Right lung (tissue), 10 donors: ENCODE data around the gene POLR1D. TPM values are rescaled to one million over a fixed set of nuclear protein-coding genes. Genes with fewer than 3 reads are reported as not detected.

ENCODE experiments used
- DNase-seq, 2 donors: peaks; one replicate each; pipeline ENCODE4 v3.0.0-alpha.2; 2013
- long read RNA-seq, 8 donors: transcript quantifications; one replicate each; lab custom pipeline, GENCODE V29; 2026
- polyA plus RNA-seq, 5 donors: library from polyadenylated mRNA; unstranded; fragments of 120-200 nt; gene quantifications; one replicate each; pipeline versions ENCODE4 v1.2.1 to v1.2.3, GENCODE V29; 2013; ENCODE audit warnings: inconsistent platforms in 1 of 5, low replicate concordance in 1 of 5; ENCODE audit not compliant: insufficient read length in 5 of 5, insufficient read depth in 1 of 5

Gene POLR1D
- 100 to 1,000 TPM; 132 to 161 (median 155) TPM for polyA plus RNA-seq
- long read RNA-seq, donor 1, transcript POLR1D-211 (1 exons, 1,634 nt): minor isoform, 8 of 148 reads
- long read RNA-seq, donor 1, transcript POLR1D-201 (2 exons, 1,166 nt): major isoform, 69 of 148 reads
- long read RNA-seq, donor 1, transcript POLR1D-205 (2 exons, 1,021 nt): minor isoform, 5 of 148 reads
- long read RNA-seq, donor 1, transcript POLR1D-203 (3 exons, 2,036 nt): minor isoform, 37 of 148 reads
- long read RNA-seq, donor 1, partial matches to known transcripts: 22 of 148 reads
- long read RNA-seq, donor 1, other reads (novel, unspliced or antisense): 0 of 148 reads
- long read RNA-seq, donor 2, transcript POLR1D-201 (2 exons, 1,166 nt): major isoform, 33 of 57 reads
- long read RNA-seq, donor 2, transcript POLR1D-203 (3 exons, 2,036 nt): minor isoform, 23 of 57 reads
- long read RNA-seq, donor 2, partial matches to known transcripts: 0 of 57 reads
- long read RNA-seq, donor 2, other reads (novel, unspliced or antisense): 0 of 57 reads
- long read RNA-seq, donor 3, full-length matches to known transcripts: 64 of 64 reads
- long read RNA-seq, donor 3, partial matches to known transcripts: 0 of 64 reads
- long read RNA-seq, donor 3, other reads (novel, unspliced or antisense): 0 of 64 reads
- long read RNA-seq, donor 4, transcript POLR1D-211 (1 exons, 1,634 nt): minor isoform, 8 of 74 reads
- long read RNA-seq, donor 4, transcript POLR1D-201 (2 exons, 1,166 nt): major isoform, 29 of 74 reads
- long read RNA-seq, donor 4, transcript POLR1D-203 (3 exons, 2,036 nt): minor isoform, 24 of 74 reads
- long read RNA-seq, donor 4, partial matches to known transcripts: 11 of 74 reads
- long read RNA-seq, donor 4, other reads (novel, unspliced or antisense): 0 of 74 reads
- long read RNA-seq, donor 5, transcript POLR1D-201 (2 exons, 1,166 nt): major isoform, 49 of 102 reads
- long read RNA-seq, donor 5, transcript POLR1D-211 (1 exons, 1,634 nt): minor isoform, 10 of 102 reads
- long read RNA-seq, donor 5, transcript POLR1D-203 (3 exons, 2,036 nt): minor isoform, 31 of 102 reads
- long read RNA-seq, donor 5, partial matches to known transcripts: 0 of 102 reads
- long read RNA-seq, donor 5, other reads (novel, unspliced or antisense): 5 of 102 reads
- long read RNA-seq, donor 6, transcript POLR1D-201 (2 exons, 1,166 nt): major isoform, 30 of 79 reads
- long read RNA-seq, donor 6, transcript POLR1D-203 (3 exons, 2,036 nt): minor isoform, 28 of 79 reads
- long read RNA-seq, donor 6, transcript POLR1D-205 (2 exons, 1,021 nt): minor isoform, 5 of 79 reads
- long read RNA-seq, donor 6, partial matches to known transcripts: 5 of 79 reads
- long read RNA-seq, donor 6, other reads (novel, unspliced or antisense): 0 of 79 reads
- long read RNA-seq, donor 7, transcript POLR1D-203 (3 exons, 2,036 nt): major isoform, 11 of 23 reads
- long read RNA-seq, donor 7, transcript POLR1D-201 (2 exons, 1,166 nt): minor isoform, 6 of 23 reads
- long read RNA-seq, donor 7, partial matches to known transcripts: 0 of 23 reads
- long read RNA-seq, donor 7, other reads (novel, unspliced or antisense): 0 of 23 reads
- long read RNA-seq, donor 8, transcript POLR1D-201 (2 exons, 1,166 nt): major isoform, 16 of 32 reads
- long read RNA-seq, donor 8, transcript POLR1D-203 (3 exons, 2,036 nt): minor isoform, 11 of 32 reads
- long read RNA-seq, donor 8, partial matches to known transcripts: 0 of 32 reads
- long read RNA-seq, donor 8, other reads (novel, unspliced or antisense): 0 of 32 reads

GRCh38 chr13:27621366-27622101 is at the start of gene POLR1D:
Gene POLR1D (plus strand): TSS chr13:27621892. CDS start chr13:27621984, 92 bp downstream.
- peak; percentile 78 to 81 for DNase-seq

GRCh38 chr13:27572234-27572901 is 49.3 kb upstream of the POLR1D start:
- no peak for DNase-seq

GRCh38 chr13:27573265-27573664 is 48.4 kb upstream of the POLR1D start:
- no peak for DNase-seq

GRCh38 chr13:27574661-27575060 is 47.0 kb upstream of the POLR1D start:
- no peak for DNase-seq

- DNase-seq: no peak
Measured at GRCh38 chr13:27578121-27579030, 43.3 kb upstream of the POLR1D start.

- DNase-seq: no peak
Measured at GRCh38 chr13:27583645-27584044, 38.0 kb upstream of the POLR1D start.

GRCh38 chr13:27587095-27587746 is 34.5 kb upstream of the POLR1D start:
- no peak for DNase-seq

- no peak for DNase-seq
Measured at GRCh38 chr13:27588405-27588804, 33.3 kb upstream of the POLR1D start.

GRCh38 chr13:27592865-27593264 is 28.8 kb upstream of the POLR1D start:
- DNase-seq: no peak

- DNase-seq: no peak
Measured at GRCh38 chr13:27593267-27593666, 28.4 kb upstream of the POLR1D start.

- no peak for DNase-seq
Measured at GRCh38 chr13:27595055-27595811, 26.5 kb upstream of the POLR1D start.

- no peak for DNase-seq
Measured at GRCh38 chr13:27599096-27599495, 22.6 kb upstream of the POLR1D start.

GRCh38 chr13:27599845-27600553 is 21.7 kb upstream of the POLR1D start:
- no peak for DNase-seq

GRCh38 chr13:27600711-27601110 is 21.0 kb upstream of the POLR1D start:
- DNase-seq: no peak

GRCh38 chr13:27601208-27601607 is 20.5 kb upstream of the POLR1D start:
- DNase-seq: no peak

GRCh38 chr13:27601803-27602202 is 19.9 kb upstream of the POLR1D start:
- DNase-seq: no peak
